ENCODE measurements around the gene ACAP3.
A peak's percentile ranks its signal among the peaks of the same experiment; 100 is the strongest.
"Not testable (repeated sequence)": the region's sequence is repeated elsewhere in the genome, so short reads cannot be mapped to it uniquely, and the experiment has no call there.

Gene ACAP3

DNA sequence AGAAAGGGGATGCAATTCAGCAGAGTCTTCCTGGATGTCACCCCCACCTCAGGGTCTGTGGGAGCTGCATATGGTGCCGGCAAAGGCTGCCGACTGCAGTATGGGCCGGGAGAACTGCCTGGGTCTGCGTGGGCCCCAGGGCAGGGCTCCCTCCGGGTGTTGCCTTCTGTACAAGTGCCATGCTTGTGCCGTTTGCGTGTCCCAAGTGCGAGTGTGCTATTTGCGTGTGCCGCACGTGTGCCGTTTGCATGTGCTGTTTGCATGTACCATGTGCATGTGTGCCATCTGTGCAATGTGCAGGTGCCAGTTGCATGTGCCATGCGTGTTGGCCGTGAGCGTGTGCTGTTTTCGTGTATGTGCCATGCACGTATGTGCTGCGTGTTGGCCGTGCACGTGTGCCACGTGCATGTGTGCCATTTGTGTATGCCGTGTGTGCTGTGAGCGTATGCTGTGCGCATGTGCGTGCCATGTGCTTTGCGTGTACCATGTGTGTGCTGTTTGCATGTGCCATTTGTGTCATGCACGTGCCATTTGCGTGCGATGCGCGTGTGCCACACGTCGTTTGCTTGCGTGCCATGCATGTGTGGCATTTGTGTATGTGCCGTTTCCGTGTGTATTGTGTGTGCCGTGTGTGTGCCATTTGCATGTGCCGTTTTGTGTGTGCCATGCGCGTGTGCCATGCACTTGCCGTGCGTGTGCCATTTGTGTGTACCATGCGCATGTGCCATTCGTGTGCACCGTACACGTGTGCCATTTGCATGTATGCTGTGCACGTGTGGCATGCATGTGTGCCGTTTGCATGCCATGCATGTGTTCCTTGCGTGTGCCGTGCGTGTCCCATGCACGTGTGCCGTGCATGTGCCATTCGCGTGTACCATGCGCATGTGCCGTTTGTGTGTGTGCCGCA, 21.8 kb upstream of the ACAP3 start:
- DNase-seq = no peak

- DNase-seq = no peak
These were observed 20.5 kb upstream of the ACAP3 start for GRCh38 chr1:1328254-1328653.

DNA sequence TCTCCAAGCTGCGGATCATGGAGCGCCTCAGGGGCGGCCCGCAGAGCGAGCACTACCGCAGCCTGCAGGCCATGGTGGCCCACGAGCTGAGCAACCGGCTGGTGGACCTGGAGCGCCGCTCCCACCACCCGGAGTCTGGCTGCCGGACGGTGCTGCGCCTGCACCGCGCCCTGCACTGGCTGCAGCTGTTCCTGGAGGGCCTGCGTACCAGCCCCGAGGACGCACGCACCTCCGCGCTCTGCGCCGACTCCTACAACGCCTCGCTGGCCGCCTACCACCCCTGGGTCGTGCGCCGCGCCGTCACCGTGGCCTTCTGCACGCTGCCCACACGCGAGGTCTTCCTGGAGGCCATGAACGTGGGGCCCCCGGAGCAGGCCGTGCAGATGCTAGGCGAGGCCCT, 19.6 kb upstream of the ACAP3 start:
- no peak for DNase-seq

DNA sequence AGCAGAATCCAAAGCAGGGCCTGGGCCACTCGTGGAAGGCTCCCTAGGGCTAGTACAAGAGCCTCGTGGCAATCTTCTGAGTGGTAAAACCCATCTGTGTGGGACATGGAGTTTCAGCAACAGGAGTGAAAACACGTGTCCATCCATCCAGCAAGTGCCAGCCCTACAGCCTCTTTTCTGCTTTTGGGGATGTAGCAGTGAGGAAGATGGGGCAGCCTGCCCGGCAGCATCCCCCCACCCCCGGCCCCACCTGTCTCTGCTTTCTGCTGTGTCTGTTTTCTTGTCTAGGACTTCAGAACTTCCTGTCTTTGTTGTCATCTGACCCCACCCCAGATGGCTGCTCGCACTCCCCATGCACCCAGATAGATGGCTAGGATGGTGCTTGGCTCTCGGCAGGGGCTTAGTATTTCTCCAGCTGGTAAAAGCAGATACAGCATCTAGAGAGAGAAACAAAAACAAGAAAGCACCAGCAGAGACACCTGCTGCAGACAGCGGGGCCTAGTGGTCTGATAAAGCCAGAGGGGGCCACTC, 18.4 kb upstream of the ACAP3 start:
- DNase-seq = no peak

DNA sequence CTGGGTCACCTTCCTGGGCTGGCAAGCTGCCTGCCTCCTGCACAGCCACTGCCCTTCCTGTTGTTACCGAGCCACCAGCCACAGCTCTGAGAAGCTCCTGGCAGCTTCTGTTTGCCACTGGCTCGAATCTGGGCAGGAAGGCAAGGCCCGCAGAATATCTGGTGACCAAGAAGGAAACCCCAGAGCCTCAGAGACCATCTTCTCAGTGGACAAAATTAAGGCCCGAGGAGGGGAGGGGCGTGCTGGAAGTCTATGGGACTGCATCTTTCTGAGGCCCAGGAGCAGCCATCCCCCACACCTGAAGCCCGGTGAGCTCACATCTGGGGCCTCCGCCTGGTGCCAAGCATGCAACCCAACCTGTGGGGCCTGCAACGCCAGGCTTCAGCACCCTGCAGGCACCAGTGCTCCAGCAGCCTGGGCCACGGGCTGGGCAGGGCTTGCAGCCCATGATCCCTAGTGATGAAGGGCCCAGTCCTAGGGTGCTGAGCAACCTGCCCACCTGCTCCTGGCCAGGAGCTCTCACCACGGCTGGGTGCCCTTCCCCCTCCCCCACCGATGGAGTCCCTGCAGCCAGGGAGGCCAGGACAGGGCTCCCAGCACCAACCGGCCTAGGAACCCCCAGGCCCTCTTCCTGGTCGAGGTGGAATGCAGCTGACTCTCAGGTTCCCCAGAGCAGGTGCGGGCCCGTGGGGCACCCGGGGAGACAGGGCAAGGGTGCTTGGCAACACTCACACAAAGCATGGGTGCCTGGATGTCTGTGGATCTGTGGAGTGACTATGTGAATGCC, 17.8 kb upstream of the ACAP3 start:
- DNase-seq = no peak

DNA sequence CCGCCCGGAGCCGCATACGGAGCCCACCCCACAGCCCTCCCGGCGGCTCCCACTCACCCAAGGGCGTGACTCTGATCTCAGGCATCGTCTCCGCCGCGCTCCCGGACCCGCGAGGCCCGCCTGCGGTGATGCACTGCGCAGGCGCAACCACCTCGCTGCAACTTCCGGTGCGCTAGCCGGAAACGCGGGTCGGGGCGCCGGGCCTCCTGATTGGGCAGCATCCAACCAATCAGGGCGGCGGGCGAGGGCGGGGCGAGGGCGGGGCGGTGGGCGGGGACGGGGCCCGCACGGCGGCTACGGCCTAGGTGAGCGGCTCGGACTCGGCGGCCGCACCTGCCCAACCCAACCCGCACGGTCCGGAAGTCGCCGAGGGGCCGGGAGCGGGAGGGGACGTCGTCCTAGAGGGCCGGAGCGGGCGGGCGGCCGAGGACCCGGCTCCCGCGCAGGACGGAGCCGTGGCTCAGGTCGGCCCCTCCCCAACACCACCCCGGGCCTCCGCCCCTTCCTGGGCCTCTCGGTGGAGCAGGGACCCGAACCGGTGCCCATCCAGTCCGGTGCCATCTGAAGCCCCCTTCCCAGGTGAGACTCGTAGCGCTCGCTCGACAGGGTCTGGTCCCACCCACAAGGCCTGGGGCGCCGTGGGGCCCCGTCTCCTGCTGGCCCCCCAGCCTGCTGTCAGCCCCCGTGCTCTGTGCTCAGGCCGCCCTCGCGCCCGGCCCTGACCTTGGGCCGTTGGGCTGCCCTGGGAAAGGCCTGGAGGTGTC, 17.0 kb upstream of the ACAP3 start, which contains the start of the genes CPTP and INTS11:
Gene CPTP, plus strand, starts transcription at position 279 of the 764 bp plus-strand sequence. CDS start 2,109 bp downstream, outside the sequence.
Gene INTS11, minus strand, starts transcription at position 137 of the 764 bp plus-strand sequence. Its CDS starts 52 bp downstream, at position 85.
- peak; percentile 96 for DNase-seq

DNA sequence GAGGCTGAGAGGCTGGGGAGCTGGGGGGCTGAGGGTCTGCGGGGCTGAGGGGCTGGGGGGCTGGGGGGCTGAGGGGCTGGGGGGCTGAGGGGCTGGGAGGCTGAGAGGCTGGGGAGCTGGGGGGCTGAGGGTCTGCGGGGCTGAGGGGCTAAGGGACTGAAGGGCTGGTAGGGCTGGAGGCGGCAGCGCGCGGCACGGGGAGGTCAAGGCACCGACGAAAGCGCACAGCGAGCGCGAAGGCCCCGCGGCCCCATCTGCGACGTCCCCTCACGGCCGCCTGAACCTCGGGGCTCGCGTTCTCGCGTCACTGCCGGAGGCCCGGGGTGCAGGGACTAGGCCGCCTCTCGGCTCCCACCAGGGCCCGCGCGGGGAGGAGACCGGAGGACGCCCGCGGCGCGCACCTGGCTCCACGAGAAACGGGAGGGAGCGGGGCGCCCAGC, 16.4 kb upstream of the ACAP3 start:
- DNase-seq = no peak

DNA sequence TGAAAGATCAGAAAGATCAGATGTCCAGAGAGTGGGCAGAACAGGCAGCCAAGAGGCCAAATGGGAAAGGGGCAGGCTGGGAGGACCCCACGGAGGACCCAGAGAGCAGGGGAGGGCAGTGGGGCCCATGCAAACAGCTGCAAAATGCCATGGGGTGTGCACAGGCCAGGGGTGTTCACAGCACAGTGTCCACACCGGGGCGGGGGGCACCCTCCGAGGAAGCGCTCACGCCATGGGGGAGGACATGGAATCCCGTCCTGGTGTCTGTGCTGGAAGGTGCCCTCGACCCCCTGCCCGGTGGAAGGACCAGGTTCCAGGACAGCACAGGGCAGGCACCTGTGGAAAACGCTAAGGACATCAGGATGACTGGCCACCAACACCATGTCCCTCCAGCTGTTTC, 15.2 kb upstream of the ACAP3 start:
- DNase-seq = no peak

DNA sequence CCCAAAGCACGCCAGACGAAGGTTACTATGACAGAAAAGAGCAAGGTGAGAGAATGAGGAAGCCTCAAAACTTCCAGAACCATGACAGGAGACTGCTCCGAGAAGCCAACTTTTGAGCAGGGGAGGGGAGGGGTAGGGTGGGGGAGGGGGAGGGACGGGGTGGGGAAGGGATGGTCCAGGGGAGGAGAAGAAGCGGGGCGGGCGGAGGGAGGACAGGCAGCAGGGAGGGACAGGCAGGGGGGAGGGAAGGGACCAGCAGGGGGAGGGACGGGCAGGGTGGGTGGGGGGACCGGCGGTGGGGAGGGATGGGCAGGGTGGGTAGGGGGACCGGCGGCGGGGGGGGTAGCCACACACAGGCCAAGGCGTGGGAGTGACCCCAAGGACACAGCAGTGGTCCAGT, 14.7 kb upstream of the ACAP3 start:
- DNase-seq = no peak

- DNase-seq = no peak
These were observed 13.7 kb upstream of the ACAP3 start for GRCh38 chr1:1321477-1321876.

DNA sequence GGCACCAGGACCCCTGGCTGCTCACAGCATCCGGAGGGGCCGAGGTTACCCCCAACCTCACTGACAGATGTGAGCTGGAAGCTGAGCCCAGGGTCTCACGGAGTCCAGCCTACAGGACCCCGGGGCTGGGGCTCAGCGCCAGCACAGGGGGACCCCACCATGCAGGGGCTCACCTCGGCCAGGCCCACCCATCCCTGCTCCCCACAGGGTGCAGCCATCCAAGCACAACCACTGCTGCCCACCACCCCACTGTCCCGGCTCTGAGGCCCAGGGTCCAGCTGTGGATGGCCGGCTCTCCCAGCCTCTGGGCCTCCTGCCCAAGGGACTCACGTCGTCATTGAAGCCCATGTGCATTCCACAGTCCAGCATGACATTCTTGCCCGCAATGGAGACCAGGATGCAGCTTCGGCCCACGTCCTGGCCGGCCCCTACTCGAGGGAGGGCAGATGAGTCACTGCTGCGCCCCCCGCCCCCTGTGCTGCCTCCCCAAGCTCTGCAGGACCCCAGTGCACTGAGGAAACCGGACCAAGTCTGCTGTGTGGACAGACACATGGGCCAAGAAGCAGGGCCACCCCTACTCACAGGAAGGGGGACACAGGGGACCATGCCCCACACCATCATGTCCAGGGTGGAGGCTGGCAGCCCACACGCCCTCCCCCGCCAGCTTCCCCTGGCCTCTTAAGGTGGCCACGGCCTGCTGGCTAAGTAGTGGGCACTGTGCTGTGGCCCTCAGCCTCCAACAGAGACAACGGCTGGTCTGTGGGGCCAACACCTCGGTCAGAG, 13.1 kb upstream of the ACAP3 start:
- no peak for DNase-seq

GRCh38 chr1:1319646-1319941, 11.9 kb upstream of the ACAP3 start:
- DNase-seq = no peak

- no peak for DNase-seq
These were observed 11.3 kb upstream of the ACAP3 start for GRCh38 chr1:1318777-1319645.

DNA sequence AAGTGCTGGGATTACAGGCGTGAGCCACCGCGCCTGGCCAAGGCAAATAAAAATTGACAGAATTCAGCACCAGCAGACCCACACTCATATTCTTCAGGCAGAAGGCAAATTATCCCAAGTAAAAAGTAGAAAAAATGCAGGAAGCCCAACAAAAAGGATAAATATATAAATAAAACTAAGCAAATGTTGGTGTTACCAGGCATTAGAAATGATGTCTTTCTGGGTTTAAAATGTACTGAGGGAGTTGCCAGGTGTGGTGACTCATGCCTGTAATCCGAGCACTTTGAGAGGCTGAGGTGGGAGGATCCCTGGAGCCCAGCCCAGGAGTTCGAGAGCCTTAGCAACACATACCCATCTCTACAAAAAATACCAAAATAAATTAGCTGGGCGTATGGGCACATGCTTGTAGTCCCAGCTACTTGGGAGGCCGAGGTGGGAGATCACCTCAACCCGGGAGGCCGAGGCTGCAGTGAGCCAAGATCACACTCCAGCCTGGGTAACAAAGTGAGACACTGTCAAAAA, 10.5 kb upstream of the ACAP3 start:
- DNase-seq = no peak

DNA sequence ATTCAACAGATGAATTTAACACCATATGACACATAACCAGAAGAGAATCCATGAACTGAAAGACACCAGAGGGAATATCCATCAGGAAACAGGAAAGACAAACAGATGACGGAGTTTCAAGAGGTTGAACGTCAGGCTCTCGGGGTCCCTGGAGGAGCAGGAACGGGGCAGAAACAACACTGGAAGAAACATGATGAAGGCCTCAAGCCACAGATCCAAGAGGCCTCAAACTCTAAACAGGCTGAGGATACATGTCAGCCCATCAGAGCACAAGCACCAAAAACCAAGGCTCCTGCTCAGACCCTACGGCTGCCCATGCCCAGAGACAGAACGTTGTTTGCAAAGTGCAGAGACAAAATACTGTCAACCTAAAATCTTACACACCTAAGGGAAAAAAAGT, 9.7 kb upstream of the ACAP3 start:
- DNase-seq = no peak

DNA sequence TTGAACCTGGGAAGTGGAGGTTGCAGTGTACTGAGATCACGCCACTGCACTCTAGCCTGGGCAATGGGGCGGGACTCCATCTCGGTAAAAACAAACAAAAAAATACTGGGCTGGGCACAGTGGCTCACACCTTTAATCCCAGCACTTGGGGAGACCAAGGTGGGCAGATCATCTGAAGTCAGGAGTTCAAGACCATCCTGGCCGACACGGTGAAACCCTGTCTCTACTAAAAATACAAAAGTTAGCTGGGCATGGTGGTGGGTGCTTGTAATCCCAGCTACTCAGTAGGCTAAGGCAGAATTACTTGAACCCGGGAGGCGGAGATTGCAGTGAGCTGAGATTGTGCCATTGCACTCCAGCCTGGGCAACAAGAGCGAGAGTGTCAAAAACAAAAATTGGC, 8.5 kb upstream of the ACAP3 start:
- DNase-seq = not testable (repeated sequence)

DNA sequence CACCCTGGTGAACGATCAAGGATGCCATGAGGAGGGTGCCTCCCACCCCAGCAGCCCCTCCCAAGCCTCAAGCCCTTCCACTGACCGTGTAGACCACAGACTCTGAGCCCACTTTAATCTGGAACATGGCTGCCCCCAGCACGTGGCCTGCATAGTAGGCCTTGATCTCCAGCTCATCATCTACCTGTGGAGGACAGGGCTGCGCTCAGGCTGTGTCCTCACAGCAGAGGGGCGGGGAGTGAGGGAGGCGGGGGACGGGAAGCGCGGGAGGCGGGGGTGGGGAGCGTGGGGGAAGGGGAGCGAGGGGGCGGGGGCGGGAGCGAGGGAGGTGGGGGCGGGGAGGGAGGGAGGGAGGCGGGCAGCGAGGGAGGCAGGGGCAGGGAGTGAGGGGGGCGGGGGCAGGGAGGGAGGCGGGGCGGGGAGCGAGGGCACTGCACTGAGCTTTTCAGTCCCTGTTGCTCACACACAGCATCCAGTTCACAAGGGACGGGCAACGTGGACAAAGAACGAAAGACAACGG, 7.8 kb upstream of the ACAP3 start:
- DNase-seq = no peak

- DNase-seq = no peak
These were observed 7.1 kb upstream of the ACAP3 start for GRCh38 chr1:1314678-1315335.

DNA sequence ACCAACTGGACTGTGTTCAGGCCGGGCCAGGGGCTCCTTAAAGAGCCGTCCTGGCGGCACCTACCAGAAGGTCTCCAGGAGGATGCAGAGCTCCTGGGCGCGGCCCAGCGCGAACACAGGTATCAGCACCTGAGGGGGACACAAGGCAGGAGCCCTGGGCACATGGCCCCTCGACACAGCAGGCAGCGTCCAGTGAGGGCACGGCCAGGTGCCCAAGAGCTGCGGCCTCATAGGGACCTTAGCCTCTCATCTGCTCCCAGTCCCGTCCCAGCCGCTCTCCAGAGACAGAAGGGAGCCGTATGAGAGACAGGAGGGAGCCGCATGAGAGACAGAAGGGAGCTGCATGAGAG, 6.5 kb upstream of the ACAP3 start:
- DNase-seq = no peak
